Measurements from ENCODE around the gene GRAMD2A. TPM values are rescaled to one million over a fixed set of nuclear protein-coding genes. Genes with fewer than 3 reads are reported as not detected.

The GRAMD2A gene
- total RNA-seq, 1 experiment from 2014 or later, result 1.2 TPM

- CTCF ChIA-PET, result no interaction called here
- Histone ChIP-seq H3K4me3 (ENCODE audit: low read depth, low read length) (no peak overlapping the region), H3K4me1 (peaks cover 17% of the 10 kb centered on the region), H3K36me3 (ENCODE audit: control insufficient read depth, insufficient read depth, low read length) (no peaks in the 10 kb centered on the region), H3K27me3 (replicated peaks; ENCODE audit: control insufficient read depth, insufficient read depth, low read length) (no peaks in the 10 kb centered on the region), H3K9me3 (no peaks in the 10 kb centered on the region)
- H3K9me3 Mint-ChIP-seq (ENCODE audit: unreplicated experiment), result peaks cover 7% of the 10 kb centered on the region
- TF ChIP-seq, protein P1, sequence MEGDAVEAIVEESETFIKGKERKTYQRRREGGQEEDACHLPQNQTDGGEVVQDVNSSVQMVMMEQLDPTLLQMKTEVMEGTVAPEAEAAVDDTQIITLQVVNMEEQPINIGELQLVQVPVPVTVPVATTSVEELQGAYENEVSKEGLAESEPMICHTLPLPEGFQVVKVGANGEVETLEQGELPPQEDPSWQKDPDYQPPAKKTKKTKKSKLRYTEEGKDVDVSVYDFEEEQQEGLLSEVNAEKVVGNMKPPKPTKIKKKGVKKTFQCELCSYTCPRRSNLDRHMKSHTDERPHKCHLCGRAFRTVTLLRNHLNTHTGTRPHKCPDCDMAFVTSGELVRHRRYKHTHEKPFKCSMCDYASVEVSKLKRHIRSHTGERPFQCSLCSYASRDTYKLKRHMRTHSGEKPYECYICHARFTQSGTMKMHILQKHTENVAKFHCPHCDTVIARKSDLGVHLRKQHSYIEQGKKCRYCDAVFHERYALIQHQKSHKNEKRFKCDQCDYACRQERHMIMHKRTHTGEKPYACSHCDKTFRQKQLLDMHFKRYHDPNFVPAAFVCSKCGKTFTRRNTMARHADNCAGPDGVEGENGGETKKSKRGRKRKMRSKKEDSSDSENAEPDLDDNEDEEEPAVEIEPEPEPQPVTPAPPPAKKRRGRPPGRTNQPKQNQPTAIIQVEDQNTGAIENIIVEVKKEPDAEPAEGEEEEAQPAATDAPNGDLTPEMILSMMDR (IDR thresholded peaks at IDR 0.05; ENCODE audit: insufficient read depth in 1 of 2, low read depth in 1 of 2, low read length in 1 of 2, severe bottlenecking in 1 of 2, unreplicated experiment in 1 of 2), result no peak
- H3K36me3 Mint-ChIP-seq (ENCODE audit: insufficient read depth, unreplicated experiment), result no peaks in the 10 kb centered on the region
- no peak overlapping the region for H3K4me3 Mint-ChIP-seq (ENCODE audit: unreplicated experiment)
- intact Hi-C loops (cut with micrococcal nuclease; ENCODE audit: unreplicated experiment), result no loop called here
- POLR2A ChIA-PET, result no interaction called here
- DNase-seq, result no peak
- BruUV-seq (replicated peaks), result no TSS peak
- H3K27ac Mint-ChIP-seq (ENCODE audit: unreplicated experiment), result no peak overlapping the region
- H3K27me3 Mint-ChIP-seq (ENCODE audit: insufficient read depth, unreplicated experiment), result no peaks in the 10 kb centered on the region
- peaks cover 14% of the 10 kb centered on the region for H3K4me1 Mint-ChIP-seq (ENCODE audit: low read depth, unreplicated experiment)
Measured at GRCh38 chr15:72146221-72146620, 51.4 kb downstream of the GRAMD2A start.

DNA sequence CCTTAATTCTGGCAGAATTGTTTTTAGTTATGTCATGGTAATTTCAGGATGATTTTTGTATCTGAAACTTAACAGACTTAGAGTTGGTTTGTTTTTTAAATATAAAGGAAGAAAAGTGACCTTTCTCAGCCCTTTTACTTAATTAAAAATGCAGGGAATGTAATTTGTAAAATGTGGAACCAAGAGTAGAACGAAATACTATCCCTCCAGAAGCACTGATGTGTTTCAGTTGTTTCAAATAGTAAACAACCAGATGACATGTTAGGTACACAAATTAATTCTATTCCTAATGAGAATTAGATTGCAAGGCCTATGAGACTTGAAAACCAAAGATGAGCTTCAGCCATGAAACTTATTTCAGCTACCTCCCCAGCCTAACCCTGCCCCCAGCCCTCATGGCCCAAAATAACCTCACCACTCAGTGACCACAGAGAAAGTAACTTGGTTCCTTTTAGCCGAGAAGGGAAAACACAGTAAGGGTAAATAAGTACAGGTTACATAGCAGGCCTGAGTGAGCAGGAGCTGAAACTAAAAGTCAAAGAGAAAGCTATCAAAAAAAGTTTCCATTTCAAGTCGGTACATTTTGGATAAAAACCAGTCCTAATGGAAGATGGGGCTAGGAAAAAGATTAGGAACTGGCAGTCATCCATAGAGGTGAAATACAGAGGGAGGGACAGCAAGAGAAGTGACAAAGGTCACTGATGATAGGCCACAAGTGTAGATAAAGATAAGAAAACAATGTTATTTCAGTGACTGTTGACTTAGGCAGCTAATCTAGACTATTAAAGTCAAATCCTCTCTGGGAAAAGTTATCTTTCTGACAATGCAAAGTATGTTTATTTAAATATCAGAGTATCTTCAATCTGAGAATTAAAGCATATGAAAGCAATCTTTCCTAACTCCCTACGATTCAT, 56.2 kb downstream of the GRAMD2A start:
- H3K27ac Mint-ChIP-seq (ENCODE audit: unreplicated experiment), result peak overlapping the region; percentile 34
- no peaks in the 10 kb centered on the region for H3K36me3 ChIP-seq (ENCODE audit: control insufficient read depth, insufficient read depth, low read length)
- CTCF ChIA-PET, result no interaction called here
- POLR2A ChIA-PET, result no interaction called here
- H3K4me1 ChIP-seq, result peaks cover 33% of the 10 kb centered on the region
- peak overlapping the region; percentile 51 for H3K4me3 Mint-ChIP-seq (ENCODE audit: unreplicated experiment)
- H3K4me1 Mint-ChIP-seq (ENCODE audit: low read depth, unreplicated experiment), result peaks cover 21% of the 10 kb centered on the region
- H3K36me3 Mint-ChIP-seq (ENCODE audit: insufficient read depth, unreplicated experiment), result no peaks in the 10 kb centered on the region
- TF ChIP-seq, protein P1 (IDR thresholded peaks at IDR 0.05; ENCODE audit: insufficient read depth in 1 of 2, low read depth in 1 of 2, low read length in 1 of 2, severe bottlenecking in 1 of 2, unreplicated experiment in 1 of 2), result no peak
- no peaks in the 10 kb centered on the region for H3K9me3 ChIP-seq
- no peaks in the 10 kb centered on the region for H3K27me3 ChIP-seq (replicated peaks; ENCODE audit: control insufficient read depth, insufficient read depth, low read length)
- no peaks in the 10 kb centered on the region for H3K9me3 Mint-ChIP-seq (ENCODE audit: unreplicated experiment)
- DNase-seq, result peak in 1 of 2 experiments; percentile 58
- H3K4me3 ChIP-seq (ENCODE audit: low read depth, low read length), result no peak overlapping the region
- no peaks in the 10 kb centered on the region for H3K27me3 Mint-ChIP-seq (ENCODE audit: insufficient read depth, unreplicated experiment)
- intact Hi-C loops (cut with micrococcal nuclease; ENCODE audit: unreplicated experiment), result loop anchor here (5.0 kb wide), 1 partner anchor 129 kb away; no protein-coding TSS in a partner anchor
- no TSS peak for BruUV-seq (replicated peaks)

- Mint-ChIP-seq H3K4me3 (ENCODE audit: unreplicated experiment) (no peak overlapping the region), H3K4me1 (ENCODE audit: low read depth, unreplicated experiment) (peaks cover 14% of the 10 kb centered on the region), H3K9me3 (ENCODE audit: unreplicated experiment) (no peaks in the 10 kb centered on the region), H3K36me3 (ENCODE audit: insufficient read depth, unreplicated experiment) (no peaks in the 10 kb centered on the region), H3K27ac (ENCODE audit: unreplicated experiment) (no peak overlapping the region), H3K27me3 (ENCODE audit: insufficient read depth, unreplicated experiment) (no peaks in the 10 kb centered on the region)
- CTCF ChIA-PET, result no interaction called here
- Histone ChIP-seq H3K36me3 (ENCODE audit: control insufficient read depth, insufficient read depth, low read length) (no peaks in the 10 kb centered on the region), H3K9me3 (no peaks in the 10 kb centered on the region), H3K4me3 (ENCODE audit: low read depth, low read length) (no peak overlapping the region), H3K27me3 (replicated peaks; ENCODE audit: control insufficient read depth, insufficient read depth, low read length) (no peaks in the 10 kb centered on the region), H3K4me1 (peaks cover 36% of the 10 kb centered on the region)
- POLR2A ChIA-PET, result interaction anchor here (0.5 kb wide), 1 partner anchor 111 kb away, joined by 3 read pairs; no protein-coding TSS in a partner anchor
- intact Hi-C loops (cut with micrococcal nuclease; ENCODE audit: unreplicated experiment), result loop anchor here (5.0 kb wide), 1 partner anchor 128 kb away; no protein-coding TSS in a partner anchor
- DNase-seq, result no peak
- no TSS peak for BruUV-seq (replicated peaks)
- TF ChIP-seq, protein P1 (IDR thresholded peaks at IDR 0.05; ENCODE audit: insufficient read depth in 1 of 2, low read depth in 1 of 2, low read length in 1 of 2, severe bottlenecking in 1 of 2, unreplicated experiment in 1 of 2), result no peak
Measured at GRCh38 chr15:72140088-72140487, 57.5 kb downstream of the GRAMD2A start.
